AG04449 (cell line): ENCODE measurements around the gene MFF.
"Not testable (repeated sequence)": the region's sequence is repeated elsewhere in the genome, so short reads cannot be mapped to it uniquely, and the experiment has no call there.

Experiments used
- CTCF ChIA-PET: fragments of 350-600 bp; formaldehyde crosslinking; extraction: SDS; loops from one replicate; lab custom pipeline; 2021; ENCODE audit warnings: antibody characterized with exemption; lab: Yijun Ruan, JAX
- POLR2A ChIA-PET: fragments of 400-600, 350-600 bp; formaldehyde crosslinking; extraction: SDS; loops from one replicate; lab custom pipeline; 2020; ENCODE audit warnings: antibody characterized with exemption, inconsistent platforms; lab: Yijun Ruan, JAX
- DNase-seq: peaks from one replicate; pipeline ENCODE4 v3.0.0-alpha.2; 2010; ENCODE audit warnings: low read depth, low spot score
- H3K4me3 ChIP-seq: 2 replicates; pipeline ENCODE4 v1.5.1; 2011; ENCODE audit warnings: low read depth, mild to moderate bottlenecking, control low read depth, low read length
- TF ChIP-seq, protein P1 (sequence below): IDR thresholded peaks from one replicate; pipeline ENCODE4 v1.5.1; 2011; ENCODE audit warnings: mild to moderate bottlenecking, moderate library complexity, low read length, control low read depth, inconsistent platforms; ENCODE audit not compliant: insufficient read depth; ENCODE audit errors: missing control alignments

The MFF gene

DNA sequence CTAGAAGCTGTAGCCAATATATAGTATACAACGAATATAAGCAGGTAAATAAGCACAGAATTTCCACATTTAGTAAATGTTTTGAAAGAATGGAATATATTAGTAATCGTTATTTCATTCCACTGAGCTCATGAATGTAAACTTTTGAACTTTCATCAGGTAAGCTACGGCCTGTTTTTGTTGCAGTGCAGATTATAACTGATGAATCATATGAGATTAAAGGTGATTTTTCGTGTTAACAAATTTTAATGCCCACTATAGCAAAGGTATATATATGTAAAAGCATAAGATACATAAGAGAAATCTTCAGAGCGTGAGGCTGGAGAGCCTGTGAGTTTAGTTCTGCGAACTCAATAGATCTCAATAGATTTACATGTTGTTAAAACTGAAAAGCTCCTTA lies 61.6 kb downstream of the MFF start:
- ChIA-PET POLR2A (interaction anchor here (0.6 kb wide), 1 partner anchor 70 kb away, joined by 4 read pairs; no protein-coding TSS in a partner anchor), CTCF (interaction anchor here (0.8 to 2.3 kb wide), 4 partner anchors 9 to 380 kb away, joined by 3 to 7 read pairs (median 6); no protein-coding TSS in a partner anchor)
- no peak overlapping the region for H3K4me3 ChIP-seq
- TF ChIP-seq, protein P1, sequence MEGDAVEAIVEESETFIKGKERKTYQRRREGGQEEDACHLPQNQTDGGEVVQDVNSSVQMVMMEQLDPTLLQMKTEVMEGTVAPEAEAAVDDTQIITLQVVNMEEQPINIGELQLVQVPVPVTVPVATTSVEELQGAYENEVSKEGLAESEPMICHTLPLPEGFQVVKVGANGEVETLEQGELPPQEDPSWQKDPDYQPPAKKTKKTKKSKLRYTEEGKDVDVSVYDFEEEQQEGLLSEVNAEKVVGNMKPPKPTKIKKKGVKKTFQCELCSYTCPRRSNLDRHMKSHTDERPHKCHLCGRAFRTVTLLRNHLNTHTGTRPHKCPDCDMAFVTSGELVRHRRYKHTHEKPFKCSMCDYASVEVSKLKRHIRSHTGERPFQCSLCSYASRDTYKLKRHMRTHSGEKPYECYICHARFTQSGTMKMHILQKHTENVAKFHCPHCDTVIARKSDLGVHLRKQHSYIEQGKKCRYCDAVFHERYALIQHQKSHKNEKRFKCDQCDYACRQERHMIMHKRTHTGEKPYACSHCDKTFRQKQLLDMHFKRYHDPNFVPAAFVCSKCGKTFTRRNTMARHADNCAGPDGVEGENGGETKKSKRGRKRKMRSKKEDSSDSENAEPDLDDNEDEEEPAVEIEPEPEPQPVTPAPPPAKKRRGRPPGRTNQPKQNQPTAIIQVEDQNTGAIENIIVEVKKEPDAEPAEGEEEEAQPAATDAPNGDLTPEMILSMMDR, result no peak
- no peak for DNase-seq

DNA sequence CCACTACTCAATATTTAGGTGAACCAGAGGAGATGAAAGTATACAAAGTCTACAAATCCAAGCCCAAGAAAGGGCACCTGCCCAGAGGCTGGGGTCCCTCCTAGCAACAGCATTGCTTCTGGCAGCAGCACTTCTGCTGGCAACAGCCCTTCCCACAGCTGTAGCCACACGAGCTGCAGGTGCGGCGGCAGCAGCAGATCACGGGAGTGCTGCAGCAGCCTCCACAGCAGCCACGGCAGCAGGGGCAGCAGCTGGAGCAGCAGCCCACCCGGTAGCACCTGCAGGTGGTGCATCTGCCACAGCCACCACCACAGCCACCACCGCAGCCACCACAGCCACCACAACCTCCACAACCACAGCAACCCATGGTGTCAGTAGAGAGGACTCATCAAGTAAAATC lies 62.5 kb downstream of the MFF start, which contains the start of gene SCYGR1:
Gene SCYGR1, minus strand, starts transcription at position 367 of the 400 bp plus-strand sequence. Its CDS starts 0 bp downstream, at position 367.
- DNase-seq, H3K4me3 ChIP-seq, POLR2A ChIA-PET: not testable (repeated sequence)
- CTCF ChIA-PET, result interaction anchor here (1.3 kb wide), 1 partner anchor 11 kb away, joined by 4 read pairs; no protein-coding TSS in a partner anchor

DNA sequence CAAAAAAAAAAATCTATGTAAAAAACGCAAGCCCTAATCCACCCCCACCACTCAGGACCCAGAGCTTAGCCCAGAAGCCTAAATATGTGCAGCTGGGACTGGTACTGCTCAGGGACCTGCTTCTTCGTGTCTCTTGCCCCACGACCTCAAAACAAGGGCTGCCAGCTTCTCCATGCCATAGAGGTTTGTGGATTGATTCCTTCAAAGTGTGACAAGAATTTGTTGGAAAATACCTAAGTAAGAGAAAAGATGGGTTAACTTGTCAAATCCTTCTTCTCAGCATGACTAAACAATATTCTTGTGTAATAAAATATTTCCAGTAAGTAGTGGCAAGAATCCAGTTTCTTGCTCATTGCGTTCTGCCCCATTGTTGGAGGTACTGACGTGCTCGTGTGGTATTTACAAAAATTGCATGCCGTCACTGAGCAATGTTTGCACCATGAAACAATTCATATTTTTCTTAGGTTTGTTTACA lies 63.5 kb downstream of the MFF start:
- TF ChIP-seq, protein P1, result no peak
- POLR2A ChIA-PET, result no interaction called here
- peak; percentile 74 for DNase-seq
- no peak overlapping the region for H3K4me3 ChIP-seq
- CTCF ChIA-PET, result interaction anchor here (1.3 to 1.4 kb wide), 3 partner anchors 10 to 17 kb away, joined by 3 to 4 read pairs (median 3); partner anchors contain the start of gene TM4SF20

DNA sequence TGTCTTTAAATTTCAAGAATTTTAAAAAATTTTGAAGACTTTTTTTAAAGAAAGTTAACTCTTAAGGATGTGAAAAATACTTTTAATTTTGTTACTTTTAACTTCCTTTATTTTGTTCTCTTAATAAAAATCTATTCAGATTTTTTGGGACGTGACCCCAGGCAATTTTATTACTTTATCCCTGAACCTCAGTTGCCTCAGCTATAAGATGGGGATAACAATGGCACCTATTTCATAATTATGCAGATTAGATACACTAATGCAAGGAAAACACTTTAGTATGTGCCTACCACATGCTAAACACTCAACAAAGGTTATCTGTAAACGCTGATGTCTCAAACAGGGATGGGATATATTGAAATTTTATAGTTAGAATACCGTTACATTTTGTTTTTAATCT lies 64.2 kb downstream of the MFF start:
- ChIA-PET POLR2A (no interaction called here), CTCF (interaction anchor here (0.8 to 1.4 kb wide), 3 partner anchors 7 to 17 kb away, joined by 3 read pairs; partner anchors contain the start of gene TM4SF20)
- no peak for DNase-seq
- H3K4me3 ChIP-seq, result no peak overlapping the region
- TF ChIP-seq, protein P1, result no peak

DNA sequence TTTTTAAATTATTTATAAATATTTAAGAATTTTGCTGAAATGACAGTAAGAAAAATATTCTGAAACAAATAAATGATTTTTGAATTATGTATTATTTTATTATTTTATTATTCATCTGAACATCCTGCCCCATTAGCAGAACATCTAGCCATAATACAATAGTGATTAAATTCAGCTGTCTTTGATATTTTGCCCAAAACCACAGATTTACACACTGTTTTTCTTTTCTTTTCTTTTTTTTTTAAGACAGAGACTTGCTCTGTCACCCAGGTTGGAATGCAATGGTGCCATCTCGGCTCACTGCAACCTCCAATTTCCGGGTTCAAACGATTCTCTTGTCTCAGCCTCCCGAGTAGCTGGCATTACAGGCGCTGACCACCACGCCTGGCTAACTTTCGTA lies 64.6 kb downstream of the MFF start:
- TF ChIP-seq, protein P1, result no peak
- H3K4me3 ChIP-seq, result no peak overlapping the region
- DNase-seq, result no peak
- POLR2A ChIA-PET, result no interaction called here
- CTCF ChIA-PET, result interaction anchor here (0.8 to 1.4 kb wide), 2 partner anchors 8 to 16 kb away, joined by 3 read pairs; no protein-coding TSS in a partner anchor

DNA sequence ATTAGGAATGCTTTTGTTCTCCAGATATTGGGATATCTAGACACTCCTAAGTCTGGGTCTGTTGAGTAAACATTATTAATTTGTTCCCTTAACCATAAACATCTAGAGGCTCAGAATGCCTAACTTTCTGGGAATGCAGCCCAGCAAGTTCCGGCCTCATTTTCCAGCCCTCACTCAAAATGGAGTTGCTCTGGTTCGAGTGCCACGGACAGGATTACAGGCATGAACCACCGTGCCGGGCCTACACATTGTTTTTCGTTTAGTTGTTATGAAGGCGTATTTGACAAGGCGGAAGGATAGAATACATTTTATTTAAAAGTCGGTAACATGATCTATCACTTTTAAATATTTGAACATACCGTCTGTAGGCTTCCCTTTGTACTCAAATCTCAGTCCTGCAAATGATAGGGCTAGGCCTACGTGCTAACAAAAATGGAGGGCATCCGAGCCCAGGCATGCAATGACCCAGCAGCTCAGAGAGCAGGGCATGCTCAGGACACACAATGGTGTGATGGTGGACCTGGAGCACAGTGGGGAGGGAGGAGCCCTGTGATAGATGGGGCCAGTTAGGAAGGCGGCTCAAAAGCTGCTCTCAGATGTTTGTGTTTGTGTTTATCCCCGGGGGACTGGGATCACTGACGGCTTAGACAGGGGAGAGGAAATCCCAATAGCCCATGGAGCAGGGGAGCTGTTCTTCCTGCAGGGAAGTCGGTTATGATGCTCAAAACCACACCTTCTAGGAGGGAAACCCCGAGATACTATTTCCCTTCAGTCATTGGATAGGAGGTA lies 65.6 kb downstream of the MFF start:
- TF ChIP-seq, protein P1, result no peak
- ChIA-PET CTCF (no interaction called here), POLR2A (no interaction called here)
- H3K4me3 ChIP-seq, result no peak overlapping the region
- no peak for DNase-seq
